ENCODE results near the gene PTRH1.

The PTRH1 gene

GRCh38 chr9:127720031-127720864 lies 4.8 kb upstream of the PTRH1 start:
- DNase-seq (ENCODE audit: low read depth): no peak

DNA sequence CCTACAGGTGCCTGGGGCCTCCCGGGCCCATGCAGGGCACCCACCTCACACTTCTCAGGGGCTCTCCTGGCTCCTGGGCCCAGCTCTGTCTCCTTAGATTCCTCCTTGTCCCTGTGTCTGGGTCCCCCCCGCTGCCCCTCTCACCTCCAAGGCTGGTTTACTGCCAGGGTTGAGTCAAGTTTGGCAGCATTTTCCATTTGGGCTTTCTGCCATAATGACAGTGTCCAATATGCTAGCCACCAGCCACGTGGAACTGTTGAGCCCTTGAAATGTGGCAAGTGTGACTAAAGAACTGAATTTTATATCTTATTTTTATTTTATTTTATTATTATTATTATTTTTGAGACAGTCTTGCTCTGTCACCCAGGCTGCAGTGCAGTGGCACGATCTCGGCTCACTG lies 2.3 kb upstream of the PTRH1 start:
- no peak for DNase-seq (ENCODE audit: low read depth)

DNA sequence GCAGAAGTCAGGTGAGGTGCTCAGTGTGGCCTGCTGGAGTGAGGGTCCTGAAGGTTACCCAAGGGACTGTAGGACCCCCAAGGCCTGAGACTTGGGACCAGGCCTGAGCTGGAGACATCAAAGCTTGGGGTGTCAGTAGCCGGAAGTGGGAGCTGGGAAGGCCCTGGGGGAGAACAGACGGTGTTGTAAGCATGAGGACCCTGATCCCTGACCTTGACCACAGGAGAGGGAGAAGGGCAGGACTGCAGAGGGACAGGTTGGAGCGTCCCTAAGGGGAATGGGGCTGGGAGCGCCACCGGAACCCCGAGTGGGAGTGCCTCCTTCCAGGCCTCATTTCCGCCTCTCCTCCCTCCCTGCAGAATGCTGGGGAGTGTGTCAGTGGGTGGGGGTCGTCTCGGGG lies 949 bp upstream of the PTRH1 start:
- DNase-seq (ENCODE audit: low read depth): no peak

GRCh38 chr9:127714951-127715469 lies 453 bp downstream of the PTRH1 start:
- no peak for DNase-seq (ENCODE audit: low read depth)

DNA sequence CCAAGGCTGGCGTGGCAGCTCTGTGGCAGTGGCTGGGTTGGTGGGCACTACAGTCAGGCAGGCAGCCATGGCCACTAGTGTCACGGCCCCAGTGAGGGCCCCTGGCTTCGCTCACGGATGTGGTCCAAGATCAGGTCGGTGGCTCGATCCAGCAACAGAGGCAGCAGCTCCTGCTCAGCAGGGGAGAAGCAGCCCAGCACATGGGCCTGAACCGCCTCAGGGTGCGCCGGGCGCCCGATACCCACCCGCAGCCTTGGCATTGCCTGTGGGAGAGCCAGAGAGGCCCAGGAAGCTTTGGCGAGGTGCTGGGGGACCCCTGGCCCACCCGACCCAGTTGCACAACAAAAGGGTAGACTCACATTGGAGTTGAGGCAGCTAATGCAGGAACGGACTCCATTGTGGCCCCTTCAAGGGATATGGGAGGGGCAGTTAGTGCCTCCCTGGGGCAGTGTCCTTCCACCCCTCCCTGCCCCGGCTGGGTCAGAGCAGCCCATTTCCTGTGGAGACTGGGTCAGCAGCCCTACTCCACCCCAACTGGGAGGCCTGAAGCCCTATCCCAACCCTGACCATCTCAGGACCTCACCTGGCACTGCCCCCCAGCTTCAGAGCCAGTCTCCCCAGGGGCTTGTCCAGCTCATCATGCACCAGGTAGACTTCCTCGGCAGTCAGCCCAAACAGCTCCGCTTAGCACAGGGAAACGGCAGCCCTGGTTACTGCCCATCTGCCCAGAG lies 1.3 kb downstream of the PTRH1 start:
- no peak for DNase-seq (ENCODE audit: low read depth)

- no peak for DNase-seq (ENCODE audit: low read depth)
Observed at GRCh38 chr9:127712867-127713266, 2.6 kb downstream of the PTRH1 start.

DNA sequence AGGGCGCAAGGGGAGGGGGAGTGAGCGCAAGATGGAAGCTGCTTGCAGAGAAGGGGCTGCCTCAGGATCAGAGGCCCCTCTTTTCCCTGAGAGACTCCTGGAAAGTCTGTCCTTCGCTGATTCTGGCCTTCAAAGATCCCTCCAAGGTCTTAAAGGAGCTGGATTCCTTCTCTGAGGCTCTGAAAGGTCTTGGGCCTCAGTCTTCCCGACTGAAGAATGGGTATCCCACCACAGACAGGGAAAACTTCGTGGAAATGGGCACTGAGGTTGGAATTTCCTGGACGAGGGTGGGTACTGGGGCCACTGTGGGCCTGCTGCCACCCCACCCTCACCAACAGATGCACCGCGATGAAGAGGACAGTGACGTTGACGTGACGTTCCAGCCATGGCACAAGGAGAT lies 3.1 kb downstream of the PTRH1 start:
- no peak for DNase-seq (ENCODE audit: low read depth)

DNA sequence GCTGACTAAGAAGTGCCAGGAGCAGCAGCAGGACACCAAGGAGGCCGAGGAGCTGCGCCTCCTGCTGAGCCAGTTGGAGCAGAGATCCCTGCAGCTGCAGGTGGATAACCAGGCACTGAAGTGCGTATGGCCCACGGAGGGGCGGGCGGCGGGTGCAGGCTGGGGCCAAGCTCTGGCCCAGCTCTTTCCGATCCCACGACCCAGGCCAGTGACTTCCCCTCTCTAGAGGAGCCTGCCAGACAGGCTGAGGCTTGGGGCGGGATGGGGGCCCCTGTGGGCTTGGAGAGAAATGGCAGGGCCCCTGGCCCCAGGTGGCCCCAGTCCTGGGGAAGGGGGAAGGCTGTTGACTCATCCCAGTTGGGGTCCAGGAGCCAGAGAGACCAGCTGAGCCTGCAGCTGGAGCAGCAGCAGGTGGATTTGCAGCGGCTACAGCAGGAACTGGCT lies 3.6 kb downstream of the PTRH1 start:
- no peak for DNase-seq (ENCODE audit: low read depth)

GRCh38 chr9:127711226-127711701 lies 4.2 kb downstream of the PTRH1 start:
- no peak for DNase-seq (ENCODE audit: low read depth)

DNA sequence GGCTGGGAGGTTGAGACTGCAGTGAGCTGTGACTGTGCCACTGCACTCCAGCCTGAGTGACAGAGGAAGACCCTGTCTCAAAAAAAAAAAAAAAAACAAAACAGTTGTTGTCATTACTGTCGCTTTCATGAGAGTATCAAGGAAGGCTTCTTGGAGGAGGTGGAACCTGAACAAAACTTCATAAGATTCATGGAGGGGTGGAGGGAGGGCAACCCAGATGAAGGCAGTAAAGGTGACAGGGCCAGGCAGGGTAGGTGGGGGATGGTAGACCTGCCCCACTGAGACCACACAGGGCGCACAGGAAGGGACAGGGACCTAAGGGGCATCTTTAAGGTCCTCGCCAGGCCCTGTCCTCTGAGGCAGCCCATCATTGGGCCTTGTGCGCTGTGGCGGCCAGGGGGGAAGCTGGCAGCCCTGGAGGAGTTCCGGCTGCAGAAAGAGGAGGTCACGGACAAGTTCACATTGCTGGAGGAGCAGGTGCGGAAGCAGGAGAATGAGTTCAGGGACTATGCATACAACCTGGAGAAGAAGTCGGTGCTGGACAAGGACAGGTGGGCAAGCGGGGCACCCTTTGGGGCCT lies 5.2 kb downstream of the PTRH1 start:
- DNase-seq (ENCODE audit: low read depth): no peak

DNA sequence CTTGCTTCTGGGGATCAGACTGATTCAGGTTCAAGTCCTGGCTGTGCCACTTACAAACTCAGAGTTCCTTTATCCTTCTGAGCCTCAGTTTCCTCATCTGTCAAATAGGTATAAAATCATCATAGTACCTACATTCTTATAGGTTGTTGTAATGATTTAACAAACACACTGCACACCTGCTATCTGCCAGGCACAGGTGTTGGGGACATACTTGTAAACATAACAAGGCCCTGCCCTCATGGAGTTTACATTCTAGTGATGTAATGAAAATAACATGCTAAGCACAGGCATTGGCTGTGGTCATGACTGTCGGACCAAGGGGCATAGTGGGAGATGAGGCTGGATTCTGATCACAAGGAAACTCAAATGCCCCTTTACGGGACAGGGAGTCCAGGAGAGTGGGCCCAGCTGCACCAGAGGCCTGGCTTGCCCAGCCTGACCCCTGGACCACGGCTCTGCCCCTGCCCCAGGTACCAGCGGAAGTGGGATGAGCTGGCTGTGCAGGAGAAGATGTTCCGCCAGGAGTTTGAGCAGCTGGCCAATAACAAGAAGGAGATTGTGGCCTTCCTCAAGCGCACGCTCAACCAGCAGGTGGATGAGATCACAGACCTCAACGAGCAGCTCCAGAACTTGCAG lies 6.4 kb downstream of the PTRH1 start:
- DNase-seq (ENCODE audit: low read depth): no peak

GRCh38 chr9:127707766-127708165 lies 7.7 kb downstream of the PTRH1 start:
- DNase-seq (ENCODE audit: low read depth): no peak

DNA sequence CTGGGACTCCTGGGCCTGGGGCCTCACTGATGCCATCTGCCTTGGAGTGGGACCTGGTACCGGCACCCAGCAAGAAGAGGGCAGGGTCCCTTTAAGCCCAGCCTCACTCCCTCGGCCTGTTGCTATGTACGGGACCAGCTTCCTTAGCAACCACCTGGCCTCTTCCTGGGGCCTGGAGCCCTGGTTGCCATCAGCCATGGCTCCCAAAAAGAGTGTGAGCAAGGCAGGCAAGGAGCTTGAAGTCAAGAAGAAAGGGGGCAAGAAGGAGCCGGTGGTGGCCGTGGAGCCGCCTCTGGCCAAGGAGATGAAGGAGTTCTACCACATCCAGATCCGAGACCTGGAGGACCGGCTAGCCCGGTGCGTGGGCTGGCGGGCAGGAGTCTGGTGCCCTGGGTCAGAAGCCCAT lies 8.6 kb downstream of the PTRH1 start, which contains the start of gene CFAP157:
Gene CFAP157, plus strand, starts transcription at position 153 of the 406 bp plus-strand sequence. Its CDS starts 44 bp downstream, at position 197.
- DNase-seq (ENCODE audit: low read depth): no peak

DNA sequence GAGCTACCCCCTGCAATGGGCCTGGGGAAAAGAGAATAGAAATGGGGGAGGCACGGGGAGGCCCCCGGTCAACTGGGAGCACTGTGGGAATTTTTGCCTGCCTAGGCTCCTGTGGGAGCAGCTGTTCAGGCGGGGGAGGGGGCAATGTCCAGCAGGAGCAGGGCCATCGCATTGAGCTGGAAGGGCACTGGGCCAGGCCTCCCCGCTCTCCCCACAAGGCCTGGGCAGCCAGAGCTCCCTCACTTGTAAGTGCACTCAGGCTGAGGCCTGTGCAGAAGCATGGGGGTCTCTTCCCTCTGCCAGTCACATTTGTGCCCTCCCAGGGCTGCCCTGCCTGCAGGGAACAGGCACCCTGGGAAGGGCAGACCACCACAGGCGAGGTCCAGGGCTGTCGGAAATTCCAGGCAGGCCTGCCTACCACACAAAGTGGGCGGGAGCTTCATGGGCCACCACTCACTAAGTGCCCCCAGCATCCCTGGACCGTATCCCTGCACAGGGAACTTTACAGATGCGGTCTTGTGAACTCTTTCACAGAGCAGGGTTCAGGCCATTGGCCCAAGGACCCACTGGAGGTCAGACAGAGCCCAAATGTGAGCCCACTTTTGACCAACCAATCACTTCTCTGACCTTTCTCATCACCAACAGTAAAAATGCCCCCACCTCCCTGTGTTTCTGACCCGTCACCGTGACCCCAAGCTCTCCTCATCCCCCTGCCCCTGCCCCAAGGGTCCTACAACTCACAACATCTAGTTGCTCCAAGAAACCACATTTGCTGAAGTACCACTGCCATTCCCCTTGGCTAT lies 9.7 kb downstream of the PTRH1 start:
- DNase-seq (ENCODE audit: low read depth): no peak

- no peak for DNase-seq (ENCODE audit: low read depth)
Observed at GRCh38 chr9:127703289-127703946, 12.0 kb downstream of the PTRH1 start.

GRCh38 chr9:127700594-127701255 lies 14.7 kb downstream of the PTRH1 start:
- DNase-seq (ENCODE audit: low read depth): no peak

GRCh38 chr9:127700140-127700539 lies 15.3 kb downstream of the PTRH1 start:
- DNase-seq (ENCODE audit: low read depth): no peak

GRCh38 chr9:127698985-127699670 lies 16.3 kb downstream of the PTRH1 start:
- peak; percentile 81 for DNase-seq (ENCODE audit: low read depth)

DNA sequence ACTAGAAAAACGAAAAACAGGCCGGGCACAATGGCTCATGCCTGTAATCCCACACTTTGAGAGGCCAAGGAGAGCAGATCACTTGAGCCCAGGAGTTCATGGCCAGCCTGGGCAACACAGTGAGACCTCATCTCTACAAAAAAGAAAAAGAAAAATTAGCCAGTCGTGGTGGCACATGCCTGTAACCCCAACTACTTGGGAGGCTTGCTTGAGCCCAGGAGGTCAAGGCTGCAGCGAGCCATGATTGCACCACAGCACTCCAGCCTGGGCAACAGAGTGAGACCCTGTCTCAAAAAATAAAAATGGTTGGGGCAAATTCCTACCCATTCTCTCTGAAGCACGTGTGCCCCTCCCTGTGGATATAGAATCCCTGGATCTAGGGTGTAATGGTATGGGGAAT lies 17.1 kb downstream of the PTRH1 start:
- no peak for DNase-seq (ENCODE audit: low read depth)
